GM12865 (cell line): ENCODE data around the gene PCDH9.

ENCODE experiments used
- DNase-seq: peaks from one replicate; pipeline ENCODE4 v3.0.0; 2010; ENCODE audit warnings: low read depth
- H3K4me3 ChIP-seq: 2 replicates; pipeline ENCODE4 v1.5.1; 2011; ENCODE audit warnings: mild to moderate bottlenecking, low read depth, low read length, control low read depth
- TF ChIP-seq, protein P1 (sequence below): IDR thresholded peaks from 2 replicates; pipeline ENCODE4 v1.5.1; 2011; ENCODE audit warnings: low read length, control low read depth, low read depth, inconsistent platforms; ENCODE audit not compliant: insufficient read depth; ENCODE audit errors: missing control alignments

Gene PCDH9

DNA sequence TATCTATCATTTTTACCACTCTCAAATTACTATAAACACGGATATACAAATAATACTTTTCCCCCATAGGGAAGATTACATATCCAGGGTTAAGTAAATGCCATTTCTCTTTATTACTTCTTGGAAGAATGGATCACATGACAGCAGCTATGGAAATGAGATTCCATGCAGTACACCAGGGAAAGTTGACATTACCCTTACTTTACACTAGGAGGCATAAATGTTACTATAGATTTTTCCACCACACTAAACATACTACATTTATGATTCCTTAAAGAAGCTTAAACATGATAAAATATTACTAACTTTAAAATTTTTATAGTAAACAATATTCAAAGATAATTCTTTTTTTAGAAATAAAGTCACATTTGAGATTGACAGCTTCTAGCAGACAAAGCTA lies 611.4 kb downstream of the PCDH9 start:
- TF ChIP-seq, protein P1, sequence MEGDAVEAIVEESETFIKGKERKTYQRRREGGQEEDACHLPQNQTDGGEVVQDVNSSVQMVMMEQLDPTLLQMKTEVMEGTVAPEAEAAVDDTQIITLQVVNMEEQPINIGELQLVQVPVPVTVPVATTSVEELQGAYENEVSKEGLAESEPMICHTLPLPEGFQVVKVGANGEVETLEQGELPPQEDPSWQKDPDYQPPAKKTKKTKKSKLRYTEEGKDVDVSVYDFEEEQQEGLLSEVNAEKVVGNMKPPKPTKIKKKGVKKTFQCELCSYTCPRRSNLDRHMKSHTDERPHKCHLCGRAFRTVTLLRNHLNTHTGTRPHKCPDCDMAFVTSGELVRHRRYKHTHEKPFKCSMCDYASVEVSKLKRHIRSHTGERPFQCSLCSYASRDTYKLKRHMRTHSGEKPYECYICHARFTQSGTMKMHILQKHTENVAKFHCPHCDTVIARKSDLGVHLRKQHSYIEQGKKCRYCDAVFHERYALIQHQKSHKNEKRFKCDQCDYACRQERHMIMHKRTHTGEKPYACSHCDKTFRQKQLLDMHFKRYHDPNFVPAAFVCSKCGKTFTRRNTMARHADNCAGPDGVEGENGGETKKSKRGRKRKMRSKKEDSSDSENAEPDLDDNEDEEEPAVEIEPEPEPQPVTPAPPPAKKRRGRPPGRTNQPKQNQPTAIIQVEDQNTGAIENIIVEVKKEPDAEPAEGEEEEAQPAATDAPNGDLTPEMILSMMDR = no peak
- no peak for DNase-seq
- H3K4me3 ChIP-seq = no peak overlapping the region

DNA sequence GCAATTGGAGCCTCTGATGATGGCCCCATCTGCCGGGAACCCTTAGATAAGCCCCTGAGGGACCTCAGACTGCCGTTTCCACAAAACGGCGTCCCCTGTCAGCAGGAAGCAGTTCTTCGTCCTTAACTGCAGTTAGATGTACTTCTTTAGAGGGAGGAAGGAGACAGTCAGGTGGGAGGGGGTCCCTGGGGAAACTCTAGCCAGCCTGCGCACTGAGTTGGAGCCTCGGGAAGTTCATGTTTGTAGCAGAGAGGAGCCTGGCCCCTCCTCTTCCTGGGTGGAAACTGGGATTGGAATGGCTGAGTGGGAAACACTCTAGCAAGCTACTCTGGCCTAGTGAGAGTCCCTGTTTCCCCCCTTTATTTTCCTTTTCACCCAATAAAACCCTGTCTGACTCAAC lies 612.4 kb downstream of the PCDH9 start:
- TF ChIP-seq, protein P1 = no peak
- no peak for DNase-seq
- no peak overlapping the region for H3K4me3 ChIP-seq

DNA sequence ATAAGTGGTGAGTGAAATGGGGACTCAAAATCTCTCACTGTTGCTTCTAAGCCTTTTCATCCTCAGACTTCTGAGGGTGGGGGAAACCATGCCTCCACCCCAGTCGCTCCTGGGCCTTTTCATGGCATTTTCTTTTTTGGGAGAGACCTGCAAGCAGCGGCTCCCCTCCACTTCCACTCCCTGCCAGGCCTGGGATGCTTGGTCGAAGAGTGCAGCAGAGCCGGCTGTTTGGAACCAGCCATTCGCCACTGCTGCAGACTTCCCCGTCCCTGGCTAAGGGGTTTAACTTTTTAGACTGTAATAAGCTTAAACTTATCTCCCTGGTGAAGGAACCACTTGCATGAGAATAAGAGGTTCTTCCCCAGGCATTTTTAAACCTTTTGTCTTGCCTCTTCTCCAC lies 617.2 kb downstream of the PCDH9 start:
- TF ChIP-seq, protein P1 = no peak
- no peak for DNase-seq
- H3K4me3 ChIP-seq = no peak overlapping the region

DNA sequence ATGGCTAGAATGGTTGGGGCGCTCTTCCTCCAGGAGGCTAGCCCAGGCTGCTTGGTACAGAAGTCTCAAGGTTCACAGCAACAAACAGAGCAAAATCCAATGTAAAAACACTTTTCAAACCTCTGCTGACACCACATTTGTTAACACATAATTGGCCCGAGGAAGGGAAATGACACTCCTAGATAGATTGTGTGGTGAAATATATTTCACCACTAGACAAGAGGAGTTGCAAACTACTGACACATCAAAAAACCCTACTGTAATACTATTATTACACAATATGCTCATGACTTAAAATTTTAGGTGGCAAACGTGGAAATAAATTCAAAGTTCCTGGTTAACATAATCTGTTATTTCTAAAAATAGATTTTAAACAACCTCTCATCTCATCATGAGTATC lies 643.6 kb downstream of the PCDH9 start:
- TF ChIP-seq, protein P1 = no peak
- no peak overlapping the region for H3K4me3 ChIP-seq
- no peak for DNase-seq

DNA sequence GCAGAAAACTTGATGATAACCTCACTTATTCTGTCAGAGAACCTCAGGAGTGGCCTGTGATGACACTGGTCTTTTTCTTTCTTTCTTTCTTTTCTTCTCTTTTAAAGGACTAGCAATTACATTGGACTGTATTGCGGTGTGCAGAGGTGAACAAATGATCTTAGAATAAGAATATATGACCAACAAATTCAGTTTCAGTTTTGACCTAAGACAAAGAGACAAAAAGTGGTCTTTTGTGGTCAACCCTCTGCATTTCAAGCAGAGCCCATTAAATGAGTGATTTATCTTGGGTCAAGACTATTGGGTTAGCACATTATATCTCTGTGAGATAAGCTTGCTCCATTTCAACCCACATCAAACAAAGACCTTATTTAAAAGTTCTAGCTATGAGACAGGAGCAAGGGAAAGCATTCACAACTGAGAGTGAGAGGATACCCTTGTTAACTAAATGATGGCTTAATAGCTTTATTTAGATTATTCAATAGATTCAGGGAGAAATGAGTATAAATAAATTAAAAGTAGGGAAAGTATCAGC lies 644.4 kb downstream of the PCDH9 start:
- DNase-seq = no peak
- TF ChIP-seq, protein P1 = no peak
- no peak overlapping the region for H3K4me3 ChIP-seq

DNA sequence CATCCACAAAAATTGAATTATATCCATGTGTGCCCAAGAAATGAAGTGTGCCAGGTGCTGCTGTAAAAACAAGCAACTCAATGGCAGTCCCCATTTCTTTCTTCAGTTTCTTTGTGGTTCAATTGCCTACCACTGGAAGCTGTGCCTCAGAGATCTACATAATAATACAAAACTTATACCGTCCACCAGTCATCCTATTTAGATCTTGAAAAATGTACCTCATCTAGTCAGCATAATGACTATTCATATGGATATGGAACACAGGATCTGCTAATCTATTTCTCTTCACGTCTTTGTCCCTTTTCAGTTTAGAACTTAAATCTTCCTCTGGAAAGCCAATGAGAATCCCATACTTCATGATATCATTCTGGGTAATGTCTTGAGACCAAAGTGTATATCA lies 648.5 kb downstream of the PCDH9 start:
- TF ChIP-seq, protein P1 = no peak
- H3K4me3 ChIP-seq = no peak overlapping the region
- no peak for DNase-seq

DNA sequence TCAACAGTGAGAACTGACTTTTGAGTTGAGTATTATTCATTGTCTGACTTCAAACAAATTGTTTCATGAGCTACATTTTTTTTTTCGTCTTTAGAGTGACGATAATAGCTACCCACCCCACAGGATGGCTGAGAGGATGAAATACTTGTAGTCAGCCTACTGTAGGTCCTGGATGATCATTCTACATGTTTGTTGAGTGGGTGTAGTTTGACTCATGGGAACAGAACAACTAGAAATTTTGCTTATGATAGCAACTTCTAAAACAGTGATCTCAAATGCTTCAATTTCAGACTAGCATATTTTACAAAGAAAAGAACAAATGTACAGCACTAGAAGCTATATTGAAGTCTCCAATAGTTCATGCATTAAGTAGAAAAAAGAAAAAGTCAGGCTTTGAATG lies 651.8 kb downstream of the PCDH9 start:
- H3K4me3 ChIP-seq = no peak overlapping the region
- DNase-seq = no peak
- TF ChIP-seq, protein P1 = no peak
